Uterus (tissue), 4 donors: ENCODE measurements around the gene FBXO7. TPM values are rescaled to one million over a fixed set of nuclear protein-coding genes. Genes with fewer than 3 reads are reported as not detected.

ENCODE experiments used
- DNase-seq, 2 donors: peaks; one replicate each; pipeline ENCODE4 v3.0.0-alpha.2; 2019 to 2020
- H3K27ac ChIP-seq, 2 donors: fragments of 200-600 bp; sonication (generic); 1 replicate in 1 of 2; 2 replicates in 1 of 2; pipeline ENCODE4 v1.5.1; 2016 to 2018
- H3K27me3 ChIP-seq, 2 donors: fragments of 200-600 bp; sonication (generic); one replicate each; pipeline ENCODE4 v1.5.1; 2018 to 2019; ENCODE audit warnings: control low read depth in 1 of 2
- H3K36me3 ChIP-seq, 2 donors: fragments of 200-600 bp; sonication (generic); one replicate each; pipeline ENCODE4 v1.5.1; 2019; ENCODE audit warnings: control low read depth in 1 of 2
- H3K4me1 ChIP-seq, 2 donors: fragments of 200-600 bp; sonication (generic); one replicate each; pipeline ENCODE4 v1.5.1; 2018 to 2019; ENCODE audit warnings: control low read depth in 1 of 2
- H3K4me3 ChIP-seq, 2 donors: fragments of 200-600 bp; sonication (generic); 1 replicate in 1 of 2; 2 replicates in 1 of 2; pipeline ENCODE4 v1.5.1; 2018 to 2019; ENCODE audit warnings: mild to moderate bottlenecking in 1 of 2
- H3K9me3 ChIP-seq, 2 donors: fragments of 200-600 bp; sonication (generic); one replicate each; pipeline ENCODE4 v1.5.1; 2019; ENCODE audit warnings: control low read depth in 1 of 2
- POLR2A ChIP-seq, 2 donors: fragments of 450-650 bp; IDR thresholded peaks; one replicate each; pipeline ENCODE4 v1.6.1; 2016; ENCODE audit warnings: antibody characterized with exemption in 2 of 2, mild to moderate bottlenecking in 1 of 2, moderate library complexity in 1 of 2
- intact Hi-C: fragments of 100-400 bp; cut with DNase I; formaldehyde crosslinking; loops from one replicate; pipeline ENCODE4 v1.15.1; 2023; ENCODE audit warnings: low total_unique reads
- total RNA-seq, 4 donors: library from RNA; depleted of rRNA in 3 of 4; stranded (reverse); fragments of >200 nt in 3 of 4; gene quantifications; one replicate each; pipeline versions ENCODE4 v1.1.0 to v1.2.4, GENCODE V29; 2014 to 2023
- TF ChIP-seq, protein P1 (sequence below), 4 experiments: fragments of 200-600 bp in 2 of 4; fragments of 450-650 bp in 2 of 4; sonication (generic) in 2 of 4; IDR thresholded peaks; one replicate each; pipeline ENCODE4 v1.5.1; 2016 to 2019; ENCODE audit warnings: antibody characterized with exemption in 4 of 4, mild to moderate bottlenecking in 2 of 4, moderate library complexity in 1 of 4
- donor health status: DM: yes; HTN: yes; CAD: no.

FBXO7 gene
- total RNA-seq, 4 donors from 2014 or later: 78.2 to 90.2 (median 80.0) TPM

GRCh38 chr22:32544953-32545558 is 70.4 kb downstream of the FBXO7 start:
- TF ChIP-seq, protein P1, sequence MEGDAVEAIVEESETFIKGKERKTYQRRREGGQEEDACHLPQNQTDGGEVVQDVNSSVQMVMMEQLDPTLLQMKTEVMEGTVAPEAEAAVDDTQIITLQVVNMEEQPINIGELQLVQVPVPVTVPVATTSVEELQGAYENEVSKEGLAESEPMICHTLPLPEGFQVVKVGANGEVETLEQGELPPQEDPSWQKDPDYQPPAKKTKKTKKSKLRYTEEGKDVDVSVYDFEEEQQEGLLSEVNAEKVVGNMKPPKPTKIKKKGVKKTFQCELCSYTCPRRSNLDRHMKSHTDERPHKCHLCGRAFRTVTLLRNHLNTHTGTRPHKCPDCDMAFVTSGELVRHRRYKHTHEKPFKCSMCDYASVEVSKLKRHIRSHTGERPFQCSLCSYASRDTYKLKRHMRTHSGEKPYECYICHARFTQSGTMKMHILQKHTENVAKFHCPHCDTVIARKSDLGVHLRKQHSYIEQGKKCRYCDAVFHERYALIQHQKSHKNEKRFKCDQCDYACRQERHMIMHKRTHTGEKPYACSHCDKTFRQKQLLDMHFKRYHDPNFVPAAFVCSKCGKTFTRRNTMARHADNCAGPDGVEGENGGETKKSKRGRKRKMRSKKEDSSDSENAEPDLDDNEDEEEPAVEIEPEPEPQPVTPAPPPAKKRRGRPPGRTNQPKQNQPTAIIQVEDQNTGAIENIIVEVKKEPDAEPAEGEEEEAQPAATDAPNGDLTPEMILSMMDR (IDR thresholded peaks at IDR 0.05): no peak
- TF ChIP-seq POLR2A (IDR thresholded peaks at IDR 0.05): no peak
- Histone ChIP-seq H3K36me3 (no peaks in the 10 kb centered on the region), H3K27ac (peak overlapping the region; percentile 54 to 79), H3K27me3 (no peaks in the 10 kb centered on the region), H3K4me1 (peaks cover 0 to 5% of the 10 kb centered on the region in 2 donors), H3K9me3 (no peaks in the 10 kb centered on the region), H3K4me3 (no peak overlapping the region)
- intact Hi-C loops: no loop called here
- DNase-seq: no peak

DNA sequence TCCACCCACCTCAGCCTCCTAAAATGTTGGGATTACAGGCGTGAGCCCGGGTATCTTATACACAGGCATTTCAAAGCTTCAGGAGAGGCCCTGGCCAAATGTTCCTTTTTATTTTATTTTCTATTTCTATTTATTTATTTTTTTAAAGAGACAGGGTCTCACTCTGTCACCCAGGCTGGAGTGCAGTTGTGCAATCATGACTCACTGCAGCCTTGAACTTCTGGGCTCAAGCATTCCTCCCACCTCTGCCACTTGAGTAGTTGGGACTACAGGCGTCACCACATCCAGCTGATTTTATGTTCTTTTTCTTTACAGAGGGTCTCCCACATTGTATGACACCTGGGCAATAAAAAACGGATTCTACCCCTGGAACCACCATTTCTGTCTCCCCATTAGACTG is 71.2 kb downstream of the FBXO7 start:
- H3K4me3 ChIP-seq: no peak overlapping the region
- H3K27me3 ChIP-seq: no peaks in the 10 kb centered on the region
- H3K36me3 ChIP-seq: no peaks in the 10 kb centered on the region
- intact Hi-C loops: no loop called here
- H3K4me1 ChIP-seq: peaks cover 0 to 5% of the 10 kb centered on the region in 2 donors
- H3K9me3 ChIP-seq: no peaks in the 10 kb centered on the region
- peak; percentile 29 to 62 for DNase-seq
- peak overlapping the region; percentile 59 to 79 for H3K27ac ChIP-seq
- TF ChIP-seq POLR2A (IDR thresholded peaks at IDR 0.05): no peak
- TF ChIP-seq, protein P1 (IDR thresholded peaks at IDR 0.05): no peak

GRCh38 chr22:32546496-32546895 is 71.9 kb downstream of the FBXO7 start:
- peak overlapping the region; percentile 59 to 79 for H3K27ac ChIP-seq
- TF ChIP-seq, protein P1 (IDR thresholded peaks at IDR 0.05): no peak
- no peak for TF ChIP-seq POLR2A (IDR thresholded peaks at IDR 0.05)
- no peaks in the 10 kb centered on the region for H3K9me3 ChIP-seq
- intact Hi-C loops: no loop called here
- peaks cover 0 to 5% of the 10 kb centered on the region in 2 donors for H3K4me1 ChIP-seq
- no peaks in the 10 kb centered on the region for H3K36me3 ChIP-seq
- DNase-seq: peak in 1 of 2 donors; percentile 10
- no peaks in the 10 kb centered on the region for H3K27me3 ChIP-seq
- H3K4me3 ChIP-seq: no peak overlapping the region

DNA sequence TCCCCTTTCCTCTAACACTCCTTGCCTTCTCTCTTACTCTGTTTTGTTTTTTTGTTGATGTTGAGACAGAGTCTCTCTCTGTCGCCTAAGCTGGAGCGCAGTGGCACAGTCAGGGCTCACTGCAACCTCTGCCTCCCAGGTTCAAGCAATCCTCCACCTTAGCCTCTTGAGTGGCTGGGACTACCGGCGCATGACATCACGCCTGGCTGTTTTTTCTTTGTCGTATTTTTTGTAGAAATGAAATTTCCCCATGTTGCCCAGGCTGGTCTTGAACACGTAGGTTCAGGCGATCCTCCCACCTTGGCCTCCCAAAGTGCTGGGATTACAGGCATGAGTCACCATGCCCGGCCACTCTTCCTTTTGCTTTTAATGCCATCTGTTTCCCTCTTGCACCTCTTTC is 72.3 kb downstream of the FBXO7 start:
- no peak for DNase-seq

GRCh38 chr22:32548039-32548438 is 73.4 kb downstream of the FBXO7 start:
- peak in 1 of 2 donors; percentile 1 for DNase-seq
- no peak overlapping the region for H3K27ac ChIP-seq
- TF ChIP-seq, protein P1 (IDR thresholded peaks at IDR 0.05): no peak
- no peak for TF ChIP-seq POLR2A (IDR thresholded peaks at IDR 0.05)
- H3K4me3 ChIP-seq: no peak overlapping the region
- H3K4me1 ChIP-seq: no peaks in the 10 kb centered on the region
- no peaks in the 10 kb centered on the region for H3K9me3 ChIP-seq
- no peaks in the 10 kb centered on the region for H3K27me3 ChIP-seq
- H3K36me3 ChIP-seq: no peaks in the 10 kb centered on the region
- intact Hi-C loops: no loop called here

More for the DNA sequence above, 72.3 kb downstream of the FBXO7 start:
- Histone ChIP-seq H3K36me3 (no peaks in the 10 kb centered on the region), H3K4me3 (no peak overlapping the region), H3K27me3 (no peaks in the 10 kb centered on the region), H3K9me3 (no peaks in the 10 kb centered on the region), H3K27ac (peak overlapping the region; percentile 59 to 79), H3K4me1 (peaks cover 0 to under 1% of the 10 kb centered on the region in 2 donors)
- intact Hi-C loops: no loop called here
- TF ChIP-seq POLR2A (IDR thresholded peaks at IDR 0.05): no peak
- TF ChIP-seq, protein P1 (IDR thresholded peaks at IDR 0.05): no peak

Other genes with a start within 250 kb of the FBXO7 start
- gene SLC5A4, start 219.5 kb upstream of the FBXO7 start, total RNA-seq: 1 to 10 TPM in 2 of 4 donors, not detected in 2; 4.7 to 4.9 TPM
- gene RFPL3, start 116.9 kb upstream of the FBXO7 start, total RNA-seq: not detected
- 100 to 1,000 TPM in 2 of 4 donors, 10 to 100 TPM in 2; 57.2 to 118 (median 91.1) TPM for gene RTCB, start 62.6 kb upstream of the FBXO7 start, total RNA-seq
- not detected for gene BPIFC, start 10.4 kb upstream of the FBXO7 start, total RNA-seq